ENCODE measurements around the gene SLC17A9. TPM values are rescaled to one million over a fixed set of nuclear protein-coding genes. Genes with fewer than 3 reads are reported as not detected.

SLC17A9 gene
- polyA plus RNA-seq, 1 donor: 1.7 TPM

Other genes with a start within 250 kb of the SLC17A9 start
- 0.10 TPM for gene NTSR1, start 243.9 kb upstream of the SLC17A9 start, polyA plus RNA-seq (ENCODE audit: insufficient read length)
- 9.1 TPM for gene MRGBP, start 156.2 kb upstream of the SLC17A9 start, polyA plus RNA-seq (ENCODE audit: insufficient read length)
- 21.9 TPM for gene OGFR, start 147.9 kb upstream of the SLC17A9 start, polyA plus RNA-seq (ENCODE audit: insufficient read length)
- 10.6 TPM for gene COL9A3, start 135.7 kb upstream of the SLC17A9 start, polyA plus RNA-seq (ENCODE audit: insufficient read length)
- 8.8 TPM for gene TCFL5, start 90.9 kb upstream of the SLC17A9 start, polyA plus RNA-seq (ENCODE audit: insufficient read length)
- gene DIDO1, start 26.2 kb upstream of the SLC17A9 start, polyA plus RNA-seq (ENCODE audit: insufficient read length): 40.0 TPM
- gene GID8, start 14.6 kb upstream of the SLC17A9 start, polyA plus RNA-seq (ENCODE audit: insufficient read length): 30.3 TPM
- not detected for gene BHLHE23, start 54.3 kb downstream of the SLC17A9 start, polyA plus RNA-seq (ENCODE audit: insufficient read length)

Measured in hindlimb muscle (tissue), 1 donor.